T-cell (primary cell): Measurements from ENCODE around the gene ORAI2. TPM values are rescaled to one million over a fixed set of nuclear protein-coding genes. Genes with fewer than 3 reads are reported as not detected.

Source experiments
- ATAC-seq, 4 experiments: fragments of 200-7000 bp in 3 of 4; fragments of 150-1000 bp in 1 of 4; cut with Tn5 transposase; replicated peaks in 1 of 4; 1 replicate in 3 of 4; 2 replicates in 1 of 4; pipeline ENCODE4 v1.10.0; 2021; ENCODE audit warnings: moderate library complexity in 3 of 4, mild to moderate bottlenecking in 2 of 4, moderate number of reproducible peaks in 1 of 4
- CTCF ChIA-PET, 2 donors: fragments of 300-600 bp; sonication (Branson Sonifier 250); formaldehyde crosslinking; loops; one replicate each; lab custom pipeline; 2022; ENCODE audit warnings: antibody characterized with exemption in 2 of 2; lab: Charles Lee
- POLR2A ChIA-PET, 2 donors: fragments of 300-600 bp; sonication (Branson Sonifier 250); formaldehyde crosslinking; loops; one replicate each; lab custom pipeline; 2022; ENCODE audit warnings: antibody characterized with exemption in 2 of 2; lab: Charles Lee
- DNase-seq, 35 experiments: peaks; one replicate each; pipeline versions ENCODE4 v3.0.0 to v3.0.0-alpha.2; 2013 to 2023
- H3K27ac ChIP-seq: one replicate; pipeline ENCODE4 v1.5.1; 2013; ENCODE audit warnings: low read length
- H3K27me3 ChIP-seq, 2 experiments: replicated peaks in 1 of 2; 1 replicate in 1 of 2; 2 replicates in 1 of 2; pipeline versions ENCODE4 v1.6.1 to v1.7.0; 2013; ENCODE audit warnings: low read length in 1 of 2, mixed read lengths in 1 of 2; ENCODE audit not compliant: control insufficient read depth in 2 of 2, insufficient read depth in 2 of 2; ENCODE audit errors: extremely low read depth in 1 of 2
- H3K36me3 ChIP-seq, 2 donors: 1 replicate in 1 of 2; 2 replicates in 1 of 2; pipeline versions ENCODE4 v1.6.1 to v1.7.0; 2013; ENCODE audit warnings: low read length in 1 of 2; ENCODE audit not compliant: control insufficient read depth in 2 of 2, insufficient read depth in 1 of 2; ENCODE audit errors: extremely low read depth in 1 of 2
- H3K4me1 ChIP-seq, 2 experiments: 1 replicate in 1 of 2; 2 replicates in 1 of 2; pipeline versions ENCODE4 v1.6.1 to v1.7.0; 2013; ENCODE audit warnings: low read length in 2 of 2, mixed read lengths in 1 of 2; ENCODE audit not compliant: insufficient read depth in 2 of 2, control insufficient read depth in 1 of 2; ENCODE audit errors: extremely low read depth in 1 of 2
- H3K4me3 ChIP-seq, 2 donors: 1 replicate in 1 of 2; 2 replicates in 1 of 2; pipeline versions ENCODE4 v1.5.1 to v1.7.0; 2013; ENCODE audit warnings: mild to moderate bottlenecking in 2 of 2, low read length in 1 of 2, moderate library complexity in 1 of 2; ENCODE audit not compliant: control insufficient read depth in 1 of 2; ENCODE audit errors: extremely low read depth in 1 of 2
- H3K9me3 ChIP-seq: 2 replicates; pipeline ENCODE4 v1.7.0; 2013
- H3K27ac Mint-ChIP-seq, 2 donors: one replicate each; pipeline ENCODE4 v1.8.0; 2020 to 2021; ENCODE audit warnings: mild to moderate bottlenecking in 2 of 2, mixed read lengths in 2 of 2
- H3K27me3 Mint-ChIP-seq, 2 donors: one replicate each; pipeline ENCODE4 v1.8.0; 2021 to 2022; ENCODE audit warnings: mixed read lengths in 2 of 2
- H3K36me3 Mint-ChIP-seq: one replicate; pipeline ENCODE4 v1.8.0; 2021; ENCODE audit warnings: mixed read lengths
- H3K4me1 Mint-ChIP-seq, 3 donors: one replicate each; pipeline ENCODE4 v1.8.0; 2020 to 2022; ENCODE audit warnings: mixed read lengths in 3 of 3, mild to moderate bottlenecking in 1 of 3
- H3K4me3 Mint-ChIP-seq, 3 donors: one replicate each; pipeline ENCODE4 v1.8.0; 2020 to 2022; ENCODE audit warnings: mild to moderate bottlenecking in 3 of 3, mixed read lengths in 3 of 3, moderate library complexity in 3 of 3
- H3K9me3 Mint-ChIP-seq, 3 donors: one replicate each; pipeline ENCODE4 v1.8.0; 2020 to 2022; ENCODE audit warnings: mixed read lengths in 3 of 3
- WGBS: methylation state at CpG from one replicate; pipeline ENCODE4 v1.1.5; 2013; ENCODE audit warnings: missing lambda C conversion rate; ENCODE audit not compliant: insufficient coverage; 5-methylcytosine and 5-hydroxymethylcytosine counted together
- total RNA-seq, 35 experiments: library from RNA in 6 of 35; stranded (reverse) in 6 of 35; fragments of 120-200 nt in 1 of 35; gene quantifications; one replicate each; pipeline versions ENCODE4 v1.2.1 to v1.2.4 and lab custom pipeline; 2013 to 2026

The ORAI2 gene
- total RNA-seq, 5 donors from 2014 or later (not counting 1 experiment from before 2014, with no cell fraction given) = 23.0 to 47.5 (median 37.8) TPM

GRCh38 chr7:102432442-102433218 is 745 bp upstream of the ORAI2 start:
- Histone ChIP-seq H3K36me3 (peaks cover 0 to 5% of the 10 kb centered on the region in 2 donors), H3K27me3 (no peaks in the 10 kb centered on the region), H3K4me1 (peaks cover 50 to 70% of the 10 kb centered on the region in 2 experiments), H3K9me3 (no peaks in the 10 kb centered on the region), H3K27ac (peak overlapping the region; percentile 97), H3K4me3 (peak overlapping the region; percentile 39 to 75)
- H3K27me3 Mint-ChIP-seq = no peaks in the 10 kb centered on the region
- ChIA-PET POLR2A (interaction anchor here in 1 of 2 donors (0.8 to 1.0 kb wide), 2 partner anchors 25 to 37 kb away, joined by 3 to 4 read pairs; no protein-coding TSS in a partner anchor), CTCF (interaction anchor here in 1 of 2 donors (0.8 kb wide), 1 partner anchor 20 kb away, joined by 3 read pairs; no protein-coding TSS in a partner anchor)
- WGBS = 24% methylated on average over 21 of the region's 27 CpGs
- H3K4me3 Mint-ChIP-seq = peak overlapping the region; percentile 77 to 84 (median 77)
- peaks cover 10% of the 10 kb centered on the region for H3K36me3 Mint-ChIP-seq
- H3K27ac Mint-ChIP-seq = peak overlapping the region; percentile 100
- peak; percentile 4 to 23 (median 10) for ATAC-seq
- peak in 6 of 35 experiments; percentile 7 to 52 (median 26) for DNase-seq
- no peaks in the 10 kb centered on the region for H3K9me3 Mint-ChIP-seq
- peaks cover 57 to 71% (median 63%) of the 10 kb centered on the region in 3 donors for H3K4me1 Mint-ChIP-seq

- Histone ChIP-seq H3K9me3 (no peaks in the 10 kb centered on the region), H3K27me3 (no peaks in the 10 kb centered on the region), H3K27ac (peak overlapping the region; percentile 61), H3K4me1 (peaks cover 39 to 57% of the 10 kb centered on the region in 2 experiments), H3K4me3 (peak overlapping the region; percentile 80 to 81), H3K36me3 (peaks cover 3 to 10% of the 10 kb centered on the region in 2 donors)
- Mint-ChIP-seq H3K27me3 (no peaks in the 10 kb centered on the region), H3K27ac (peak overlapping the region; percentile 90), H3K9me3 (no peaks in the 10 kb centered on the region), H3K36me3 (peaks cover 10% of the 10 kb centered on the region), H3K4me1 (peaks cover 49 to 58% (median 53%) of the 10 kb centered on the region in 3 donors), H3K4me3 (peak overlapping the region; percentile 79 to 84 (median 84))
- peak in 5 of 35 experiments; percentile 23 to 36 (median 29) for DNase-seq
- WGBS = 16% methylated on average over 5 of the region's 9 CpGs
- POLR2A ChIA-PET = no interaction called here
- peak in 1 of 4 experiments; percentile 7 for ATAC-seq
- CTCF ChIA-PET = interaction anchor here (0.6 to 2.1 kb wide), 4 partner anchors 8 to 1231 kb away, joined by 3 to 8 read pairs (median 4); no protein-coding TSS in a partner anchor
These were observed 688 bp downstream of the ORAI2 start for GRCh38 chr7:102434039-102434486.

DNA sequence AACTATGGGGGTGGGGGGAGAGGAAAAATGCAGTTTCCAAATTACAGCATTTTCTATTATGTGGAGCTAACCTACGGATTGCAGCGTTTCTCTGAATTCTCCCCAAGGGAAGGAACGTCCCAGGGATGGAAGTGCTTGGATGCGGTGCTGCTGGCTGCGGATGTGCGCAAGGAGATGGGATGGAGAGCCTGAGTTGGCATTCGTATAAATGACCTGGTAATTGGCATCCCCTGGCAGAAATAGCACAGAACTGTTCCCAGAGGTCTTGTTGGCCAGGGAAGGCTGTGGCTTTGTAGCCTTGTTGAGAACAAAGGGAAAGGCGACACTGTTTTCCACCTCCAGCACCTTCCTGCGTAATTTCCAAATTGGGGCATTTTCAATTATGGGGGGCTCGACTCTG is 2.7 kb downstream of the ORAI2 start:
- ChIA-PET POLR2A (no interaction called here), CTCF (no interaction called here)
- Histone ChIP-seq H3K9me3 (no peaks in the 10 kb centered on the region), H3K27me3 (no peaks in the 10 kb centered on the region), H3K27ac (no peak overlapping the region), H3K36me3 (peaks cover 3 to 22% of the 10 kb centered on the region in 2 donors), H3K4me1 (peaks cover 22 to 36% of the 10 kb centered on the region in 2 experiments), H3K4me3 (no peak overlapping the region)
- peaks cover 30 to 38% (median 33%) of the 10 kb centered on the region in 3 donors for H3K4me1 Mint-ChIP-seq
- H3K27me3 Mint-ChIP-seq = no peaks in the 10 kb centered on the region
- peak overlapping the region in 2 of 3 donors; percentile 28 to 84 for H3K4me3 Mint-ChIP-seq
- DNase-seq (no peak), ATAC-seq (no peak)
- no peaks in the 10 kb centered on the region for H3K9me3 Mint-ChIP-seq
- H3K27ac Mint-ChIP-seq = no peak overlapping the region
- peaks cover 12% of the 10 kb centered on the region for H3K36me3 Mint-ChIP-seq
- 99% methylated on average over 5 of the region's 10 CpGs for WGBS

- Mint-ChIP-seq H3K4me3 (no peak overlapping the region), H3K4me1 (peaks cover 3 to 13% (median 13%) of the 10 kb centered on the region in 3 donors), H3K27me3 (no peaks in the 10 kb centered on the region), H3K36me3 (peaks cover 22% of the 10 kb centered on the region), H3K27ac (no peak overlapping the region), H3K9me3 (no peaks in the 10 kb centered on the region)
- DNase-seq (no peak), ATAC-seq (no peak)
- ChIA-PET CTCF (interaction anchor here in 1 of 2 donors (0.6 to 1.1 kb wide), 2 partner anchors 27 to 36 kb away, joined by 3 read pairs; no protein-coding TSS in a partner anchor), POLR2A (no interaction called here)
- Histone ChIP-seq H3K4me1 (no peaks in the 10 kb centered on the region), H3K36me3 (peaks cover 7 to 25% of the 10 kb centered on the region in 2 donors), H3K4me3 (no peak overlapping the region), H3K27me3 (no peaks in the 10 kb centered on the region), H3K27ac (no peak overlapping the region), H3K9me3 (no peaks in the 10 kb centered on the region)
- WGBS = 96% methylated on average over 7 of the region's 17 CpGs
These were observed 6.8 kb downstream of the ORAI2 start for GRCh38 chr7:102439963-102440795.

- no peak for DNase-seq
- no peaks in the 10 kb centered on the region for H3K27me3 ChIP-seq
- H3K4me3 ChIP-seq = no peak overlapping the region
- peaks cover 11 to 29% of the 10 kb centered on the region in 2 donors for H3K36me3 ChIP-seq
- CTCF ChIA-PET = interaction anchor here in 1 of 2 donors (1.5 kb wide), 1 partner anchor 41 kb away, joined by 3 read pairs; no protein-coding TSS in a partner anchor
- H3K27ac ChIP-seq = no peak overlapping the region
- 90% methylated on average over 12 of the region's 17 CpGs for WGBS
- H3K9me3 ChIP-seq = no peaks in the 10 kb centered on the region
- Mint-ChIP-seq H3K9me3 (no peaks in the 10 kb centered on the region), H3K36me3 (peaks cover 16% of the 10 kb centered on the region), H3K4me3 (no peak overlapping the region), H3K27me3 (no peaks in the 10 kb centered on the region), H3K4me1 (peaks cover 0 to 6% (median under 1%) of the 10 kb centered on the region in 3 donors), H3K27ac (peak overlapping the region in 1 of 2 donors; percentile 13)
- peaks cover 0 to 1% of the 10 kb centered on the region in 2 experiments for H3K4me1 ChIP-seq
- POLR2A ChIA-PET = no interaction called here
- no peak for ATAC-seq
These were observed 11.7 kb downstream of the ORAI2 start for GRCh38 chr7:102444961-102445673.
